DOHH2 (cell line): ENCODE data around the gene HMGXB3.
"Not testable (repeated sequence)": the region's sequence is repeated elsewhere in the genome, so short reads cannot be mapped to it uniquely, and the experiment has no call there.

Experiments used
- EZH2phosphoT487 ChIP-seq: fragments of 200-600 bp; sonication (generic); IDR thresholded peaks from 2 replicates; pipeline ENCODE4 v1.6.1; 2017; ENCODE audit warnings: borderline replicate concordance, mild to moderate bottlenecking, antibody characterized with exemption, low read length, moderate library complexity, mixed read lengths
- TF ChIP-seq, protein P1 (sequence below): fragments of 200-600 bp; sonication (generic); IDR thresholded peaks from one replicate; pipeline ENCODE4 v1.5.1; 2014; ENCODE audit warnings: antibody characterized with exemption, mild to moderate bottlenecking, low read depth, low read length; ENCODE audit not compliant: poor library complexity, severe bottlenecking

DNA sequence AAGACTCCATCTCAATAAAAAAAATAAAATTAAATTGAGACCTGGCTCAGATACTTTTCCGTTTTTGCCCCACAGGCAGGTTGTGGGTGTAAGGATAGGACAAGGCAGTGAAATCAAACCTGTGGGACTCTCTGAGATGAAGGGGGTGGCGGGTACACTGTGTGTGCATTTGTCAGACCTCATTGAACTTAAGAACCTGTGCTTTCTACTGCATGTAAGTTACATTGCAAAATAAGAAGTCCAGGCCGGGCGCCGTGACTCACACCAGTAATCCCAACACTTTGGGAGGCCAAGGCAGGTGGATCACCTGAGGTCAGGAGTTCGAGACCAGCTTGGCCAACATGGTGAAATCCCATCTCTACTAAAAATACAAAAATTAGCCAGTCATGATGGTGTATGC, 84.2 kb downstream of the HMGXB3 start:
- not testable (repeated sequence) for TF ChIP-seq EZH2phosphoT487
- TF ChIP-seq, protein P1, sequence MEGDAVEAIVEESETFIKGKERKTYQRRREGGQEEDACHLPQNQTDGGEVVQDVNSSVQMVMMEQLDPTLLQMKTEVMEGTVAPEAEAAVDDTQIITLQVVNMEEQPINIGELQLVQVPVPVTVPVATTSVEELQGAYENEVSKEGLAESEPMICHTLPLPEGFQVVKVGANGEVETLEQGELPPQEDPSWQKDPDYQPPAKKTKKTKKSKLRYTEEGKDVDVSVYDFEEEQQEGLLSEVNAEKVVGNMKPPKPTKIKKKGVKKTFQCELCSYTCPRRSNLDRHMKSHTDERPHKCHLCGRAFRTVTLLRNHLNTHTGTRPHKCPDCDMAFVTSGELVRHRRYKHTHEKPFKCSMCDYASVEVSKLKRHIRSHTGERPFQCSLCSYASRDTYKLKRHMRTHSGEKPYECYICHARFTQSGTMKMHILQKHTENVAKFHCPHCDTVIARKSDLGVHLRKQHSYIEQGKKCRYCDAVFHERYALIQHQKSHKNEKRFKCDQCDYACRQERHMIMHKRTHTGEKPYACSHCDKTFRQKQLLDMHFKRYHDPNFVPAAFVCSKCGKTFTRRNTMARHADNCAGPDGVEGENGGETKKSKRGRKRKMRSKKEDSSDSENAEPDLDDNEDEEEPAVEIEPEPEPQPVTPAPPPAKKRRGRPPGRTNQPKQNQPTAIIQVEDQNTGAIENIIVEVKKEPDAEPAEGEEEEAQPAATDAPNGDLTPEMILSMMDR: not testable (repeated sequence)
